OCI-LY7 (cell line): ENCODE data around the gene TMEM273. TPM values are rescaled to one million over a fixed set of nuclear protein-coding genes. Genes with fewer than 3 reads are reported as not detected.

ENCODE experiments used
- BruUV-seq: library from RNA; stranded (reverse); fragments of 400-500 nt; replicated peaks from 2 replicates; lab custom pipeline; 2021; lab: Mats Ljungman, UMichigan
- CTCF ChIA-PET: fragments of 300-600 bp; sonication (Branson Sonifier 250); formaldehyde crosslinking; loops from one replicate; lab custom pipeline; 2022; ENCODE audit warnings: antibody characterized with exemption; ENCODE audit not compliant: unreplicated experiment; lab: Charles Lee
- POLR2A ChIA-PET: fragments of 300-600 bp; sonication (Branson Sonifier 250); formaldehyde crosslinking; loops from one replicate; lab custom pipeline; 2022; ENCODE audit warnings: antibody characterized with exemption; lab: Charles Lee
- DNase-seq: peaks from one replicate; pipeline ENCODE4 v3.0.0-alpha.2; 2015; ENCODE audit warnings: low spot score
- H2AFZ ChIP-seq: fragments of 200-600 bp; sonication (generic), shearing (Covaris generic); 2 replicates; pipeline ENCODE4 v1.6.1; 2014; ENCODE audit warnings: mild to moderate bottlenecking, antibody characterized with exemption, low read length, moderate library complexity
- H3K27ac ChIP-seq: fragments of 200-600 bp; sonication (generic); 2 replicates; pipeline ENCODE4 v1.5.1; 2014; ENCODE audit warnings: mixed run types, low read depth, mild to moderate bottlenecking, moderate library complexity, low read length, inconsistent platforms; ENCODE audit not compliant: poor library complexity, severe bottlenecking
- H3K36me3 ChIP-seq: fragments of 200-600 bp; sonication (generic); 2 replicates; pipeline ENCODE4 v1.6.1; 2014; ENCODE audit warnings: mild to moderate bottlenecking, antibody characterized with exemption, low read length, moderate library complexity, mixed read lengths; ENCODE audit not compliant: insufficient read depth
- H3K4me1 ChIP-seq: fragments of 200-600 bp; sonication (generic); 2 replicates; pipeline ENCODE4 v1.5.1; 2014; ENCODE audit warnings: mild to moderate bottlenecking, low read length; ENCODE audit not compliant: insufficient read depth, poor library complexity, severe bottlenecking
- H3K4me2 ChIP-seq: fragments of 200-600 bp; sonication (generic); 2 replicates; pipeline ENCODE4 v1.6.1; 2014; ENCODE audit warnings: mild to moderate bottlenecking, low read length
- H3K4me3 ChIP-seq: fragments of 200-600 bp; sonication (generic); 2 replicates; pipeline ENCODE4 v1.5.1; 2014; ENCODE audit warnings: mild to moderate bottlenecking, low read depth, low read length; ENCODE audit not compliant: poor library complexity, severe bottlenecking
- H3K79me2 ChIP-seq: fragments of 200-600 bp; sonication (generic); 2 replicates; pipeline ENCODE4 v1.6.1; 2016; ENCODE audit warnings: low read depth, mild to moderate bottlenecking, low read length, moderate library complexity, mixed read lengths; ENCODE audit not compliant: insufficient read depth
- H3K9me2 ChIP-seq: fragments of 200-600 bp; sonication (generic); 2 replicates; pipeline ENCODE4 v1.6.1; 2016; ENCODE audit warnings: mild to moderate bottlenecking, low read length, mixed read lengths; ENCODE audit not compliant: insufficient read depth
- H3K9me3 ChIP-seq: fragments of 200-600 bp; sonication (generic); 2 replicates; pipeline ENCODE4 v1.6.1; 2014; ENCODE audit warnings: mild to moderate bottlenecking, mixed run types, low read length, mixed read lengths
- H4K20me1 ChIP-seq: fragments of 200-600 bp; sonication (generic); 2 replicates; pipeline ENCODE4 v1.6.1; 2014; ENCODE audit warnings: mild to moderate bottlenecking, antibody characterized with exemption, low read length, moderate library complexity, mixed read lengths; ENCODE audit not compliant: insufficient read depth
- EZH2phosphoT487 ChIP-seq: fragments of 200-600 bp; sonication (generic); IDR thresholded peaks from 2 replicates; pipeline ENCODE4 v1.6.1; 2018; ENCODE audit warnings: low read depth, borderline replicate concordance, mild to moderate bottlenecking, mixed run types, antibody characterized with exemption, low read length, moderate library complexity, mixed read lengths
- intact Hi-C: fragments of 100-400 bp; cut with micrococcal nuclease; formaldehyde crosslinking; loops from one replicate; pipeline ENCODE4 v1.10.0; 2022; ENCODE audit not compliant: unreplicated experiment
- total RNA-seq, 2 experiments: library from RNA; depleted of rRNA in 1 of 2; stranded (reverse); fragments of >200 nt in 1 of 2; shearing (Covaris generic) in 1 of 2; gene quantifications; 2 replicates each; pipeline ENCODE4 v1.2.3, GENCODE V29; 2014 to 2022
- TF ChIP-seq, protein P1 (sequence below): fragments of 200-600 bp; sonication (generic); conservative IDR thresholded peaks from 2 replicates; pipeline ENCODE4 v1.5.1; 2014; ENCODE audit warnings: mild to moderate bottlenecking, antibody characterized with exemption, low read length, moderate library complexity, mixed read lengths

TMEM273 gene
- total RNA-seq, 2 experiments from 2014 or later = 0.82 to 1.8 TPM

DNA sequence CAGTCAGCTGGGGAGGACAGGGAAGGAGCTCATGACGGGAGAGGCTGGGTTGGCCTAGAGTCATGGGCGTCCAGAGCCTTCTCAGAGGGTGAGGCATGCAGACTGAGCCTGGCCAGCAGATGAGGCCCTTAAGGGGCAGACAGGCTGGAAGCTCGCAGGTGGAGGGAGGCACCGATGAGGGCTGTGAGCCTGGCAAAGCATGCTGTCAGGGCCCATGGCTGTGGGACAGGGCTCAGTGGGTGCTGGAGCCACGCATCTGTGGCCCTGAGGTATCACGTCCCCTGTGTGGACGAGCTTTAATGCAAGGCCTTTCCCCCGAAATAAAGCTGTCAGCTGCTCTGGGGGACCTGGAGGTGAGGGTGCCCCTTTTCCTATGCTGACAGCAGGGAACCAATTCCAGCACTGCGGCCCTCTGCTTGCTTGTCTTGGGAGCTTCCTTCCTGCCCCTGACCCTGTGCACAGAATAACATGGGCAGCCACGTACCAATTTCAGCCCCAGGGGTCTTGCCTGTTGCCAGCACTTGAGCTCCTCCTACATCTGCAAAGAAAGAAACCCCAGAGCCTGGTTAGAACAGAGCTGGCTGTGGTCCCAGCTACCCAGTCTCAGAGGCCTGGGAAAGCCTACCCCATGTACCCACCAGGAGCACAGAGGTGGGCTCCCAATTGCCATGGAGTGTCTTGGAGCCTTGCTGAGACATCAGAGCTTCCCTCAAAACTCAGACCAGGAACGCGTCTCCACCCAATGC is 20.6 kb downstream of the TMEM273 start:
- Histone ChIP-seq H4K20me1 (no peaks in the 10 kb centered on the region), H3K4me1 (peaks cover 19% of the 10 kb centered on the region), H3K4me2 (no peak overlapping the region), H3K9me2 (no peaks in the 10 kb centered on the region), H2AFZ (no peak overlapping the region), H3K27ac (no peak overlapping the region), H3K36me3 (no peaks in the 10 kb centered on the region), H3K9me3 (no peaks in the 10 kb centered on the region), H3K4me3 (no peak overlapping the region), H3K79me2 (no peaks in the 10 kb centered on the region)
- ChIA-PET CTCF (no interaction called here), POLR2A (interaction anchor here (0.7 to 1.5 kb wide), 2 partner anchors 10 to 173 kb away, joined by 3 read pairs; no protein-coding TSS in a partner anchor)
- intact Hi-C loops = no loop called here
- TF ChIP-seq, protein P1, sequence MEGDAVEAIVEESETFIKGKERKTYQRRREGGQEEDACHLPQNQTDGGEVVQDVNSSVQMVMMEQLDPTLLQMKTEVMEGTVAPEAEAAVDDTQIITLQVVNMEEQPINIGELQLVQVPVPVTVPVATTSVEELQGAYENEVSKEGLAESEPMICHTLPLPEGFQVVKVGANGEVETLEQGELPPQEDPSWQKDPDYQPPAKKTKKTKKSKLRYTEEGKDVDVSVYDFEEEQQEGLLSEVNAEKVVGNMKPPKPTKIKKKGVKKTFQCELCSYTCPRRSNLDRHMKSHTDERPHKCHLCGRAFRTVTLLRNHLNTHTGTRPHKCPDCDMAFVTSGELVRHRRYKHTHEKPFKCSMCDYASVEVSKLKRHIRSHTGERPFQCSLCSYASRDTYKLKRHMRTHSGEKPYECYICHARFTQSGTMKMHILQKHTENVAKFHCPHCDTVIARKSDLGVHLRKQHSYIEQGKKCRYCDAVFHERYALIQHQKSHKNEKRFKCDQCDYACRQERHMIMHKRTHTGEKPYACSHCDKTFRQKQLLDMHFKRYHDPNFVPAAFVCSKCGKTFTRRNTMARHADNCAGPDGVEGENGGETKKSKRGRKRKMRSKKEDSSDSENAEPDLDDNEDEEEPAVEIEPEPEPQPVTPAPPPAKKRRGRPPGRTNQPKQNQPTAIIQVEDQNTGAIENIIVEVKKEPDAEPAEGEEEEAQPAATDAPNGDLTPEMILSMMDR = no peak
- no peak for TF ChIP-seq EZH2phosphoT487
- BruUV-seq = no TSS peak
- no peak for DNase-seq

DNA sequence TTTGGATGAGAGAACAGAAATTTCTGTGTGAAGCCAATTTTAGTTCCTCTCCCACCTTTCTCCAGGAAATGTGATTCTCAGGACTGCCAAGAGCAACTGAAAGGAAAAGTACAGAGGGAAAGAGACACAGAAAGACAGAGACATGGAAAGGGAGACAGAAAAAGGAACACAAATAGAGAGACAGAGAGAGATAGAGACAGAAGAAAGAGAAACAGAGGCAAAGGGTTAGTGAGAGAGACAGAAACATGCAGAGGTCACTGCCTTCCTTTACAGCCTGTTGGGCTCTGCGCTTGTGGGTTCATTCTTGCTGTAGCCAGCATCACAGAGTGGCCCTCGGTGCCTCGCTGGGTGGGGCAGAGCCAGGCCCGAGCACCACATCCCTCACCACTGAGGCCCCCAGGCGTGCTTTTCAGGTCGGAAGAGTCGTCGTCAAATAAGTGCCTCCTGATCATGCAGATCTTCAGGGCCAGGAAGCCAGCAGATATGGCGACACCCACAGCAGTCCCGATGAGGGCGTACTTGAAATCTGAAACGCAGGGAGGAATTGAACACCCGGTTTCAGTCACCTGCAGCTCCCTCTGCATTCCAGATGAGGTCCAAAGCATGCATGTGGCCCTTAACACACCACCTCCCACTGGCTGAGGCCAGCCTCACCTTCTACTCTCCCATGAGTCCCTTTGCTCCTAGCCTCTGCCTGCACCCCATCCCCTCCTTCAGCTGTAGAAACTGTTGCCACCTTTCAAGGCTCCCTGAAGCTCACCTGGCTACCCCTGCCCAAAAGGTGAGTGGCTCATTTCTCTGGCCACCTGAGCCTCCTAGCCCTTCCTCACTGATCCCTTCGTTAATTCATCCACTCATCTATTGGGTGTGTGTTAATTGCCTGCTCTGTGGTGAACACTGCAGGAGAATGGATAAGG is 21.4 kb downstream of the TMEM273 start:
- Histone ChIP-seq H3K4me3 (no peak overlapping the region), H4K20me1 (no peaks in the 10 kb centered on the region), H3K27ac (no peak overlapping the region), H3K9me3 (no peaks in the 10 kb centered on the region), H3K4me2 (no peak overlapping the region), H2AFZ (no peak overlapping the region), H3K79me2 (no peaks in the 10 kb centered on the region), H3K36me3 (no peaks in the 10 kb centered on the region), H3K9me2 (no peaks in the 10 kb centered on the region), H3K4me1 (peaks cover 12% of the 10 kb centered on the region)
- intact Hi-C loops = no loop called here
- CTCF ChIA-PET = no interaction called here
- BruUV-seq = no TSS peak
- no peak for TF ChIP-seq EZH2phosphoT487
- TF ChIP-seq, protein P1 = no peak
- POLR2A ChIA-PET = no interaction called here
- DNase-seq = no peak
